Upper lobe of left lung (tissue), 6 donors: ENCODE data around the gene ZKSCAN2. TPM values are rescaled to one million over a fixed set of nuclear protein-coding genes. Genes with fewer than 3 reads are reported as not detected.

ENCODE experiments used
- ATAC-seq, 2 donors: fragments of 200-7000 bp; cut with Tn5 transposase; one replicate each; pipeline ENCODE4 v1.9.1; 2022; ENCODE audit warnings: mild to moderate bottlenecking in 2 of 2, moderate library complexity in 2 of 2; ENCODE audit not compliant: low FRiP score in 2 of 2
- DNase-seq, 2 donors: peaks; one replicate each; pipeline ENCODE4 v3.0.0-alpha.2; 2019 to 2020
- H3K27ac ChIP-seq, 4 donors: fragments of 200-600 bp; sonication (generic); one replicate each; pipeline ENCODE4 v1.5.1; 2016 to 2019
- H3K27me3 ChIP-seq, 4 donors: fragments of 200-600 bp; sonication (generic); one replicate each; pipeline ENCODE4 v1.5.1; 2017 to 2019
- H3K36me3 ChIP-seq, 4 donors: fragments of 200-600 bp; sonication (generic); one replicate each; pipeline ENCODE4 v1.5.1; 2016 to 2019
- H3K4me1 ChIP-seq, 4 donors: fragments of 200-600 bp; sonication (generic); one replicate each; pipeline ENCODE4 v1.5.1; 2018 to 2019
- H3K4me3 ChIP-seq, 4 donors: fragments of 200-600 bp; sonication (generic); one replicate each; pipeline ENCODE4 v1.5.1; 2017 to 2019; ENCODE audit warnings: mild to moderate bottlenecking in 2 of 4, moderate library complexity in 1 of 4
- H3K9me3 ChIP-seq, 4 donors: fragments of 200-600 bp; sonication (generic); one replicate each; pipeline ENCODE4 v1.5.1; 2018 to 2019
- CTCF ChIP-seq, 6 experiments: fragments of 450-650 bp in 4 of 6; fragments of 200-600 bp in 2 of 6; sonication (generic) in 2 of 6; IDR thresholded peaks; one replicate each; pipeline ENCODE4 v1.5.1; 2016 to 2019; ENCODE audit warnings: antibody characterized with exemption in 6 of 6
- EP300 ChIP-seq, 4 donors: sonication (generic); formaldehyde crosslinking; IDR thresholded peaks; one replicate each; pipeline ENCODE4 v1.5.1; 2017; ENCODE audit warnings: antibody characterized with exemption in 4 of 4, control low read depth in 2 of 4
- POLR2A ChIP-seq, 4 donors: fragments of 450-650 bp; IDR thresholded peaks; one replicate each; pipeline ENCODE4 v1.5.1; 2016 to 2017; ENCODE audit warnings: antibody characterized with exemption in 4 of 4, mild to moderate bottlenecking in 2 of 4
- POLR2AphosphoS5 ChIP-seq, 2 donors: sonication (generic); formaldehyde crosslinking; IDR thresholded peaks; one replicate each; pipeline ENCODE4 v1.5.1; 2017; ENCODE audit warnings: antibody characterized with exemption in 2 of 2
- WGBS, 2 donors: methylation state at CpG; one replicate each; pipeline ENCODE4 v1.1.5; 2017 to 2018; 5-methylcytosine and 5-hydroxymethylcytosine counted together
- total RNA-seq, 6 donors: library from RNA; depleted of rRNA in 4 of 6; stranded (reverse); fragments of >200 nt in 4 of 6; gene quantifications; one replicate each; pipeline versions ENCODE4 v1.1.0 to v1.2.1, GENCODE V29; 2016 to 2021
- donor health status: DM: no; HTN: no; CAD: no; lungs with moderate emphysema.
- donor health status: DM: no; HTN: yes; CAD: no; lungs with severe emphysema.

Gene ZKSCAN2
- total RNA-seq, 6 donors from 2014 or later: 0.67 to 6.8 (median 4.5) TPM

GRCh38 chr16:25192096-25192495, 65.5 kb downstream of the ZKSCAN2 start:
- 83 to 86% methylated on average over 6 of the region's 6 CpGs for WGBS, 2 donors
- Histone ChIP-seq H3K4me3 (no peak overlapping the region), H3K27ac (no peak overlapping the region), H3K27me3 (no peaks in the 10 kb centered on the region), H3K36me3 (no peaks in the 10 kb centered on the region), H3K4me1 (no peaks in the 10 kb centered on the region), H3K9me3 (no peaks in the 10 kb centered on the region)
- DNase-seq (no peak), ATAC-seq (no peak)
- no peak for TF ChIP-seq POLR2A (IDR thresholded peaks at IDR 0.05)
- TF ChIP-seq POLR2AphosphoS5 (IDR thresholded peaks at IDR 0.05): no peak
- TF ChIP-seq CTCF (IDR thresholded peaks at IDR 0.05): no peak
- TF ChIP-seq EP300 (IDR thresholded peaks at IDR 0.05): no peak

- Histone ChIP-seq H3K27me3 (no peaks in the 10 kb centered on the region), H3K4me1 (no peaks in the 10 kb centered on the region), H3K9me3 (no peaks in the 10 kb centered on the region), H3K4me3 (no peak overlapping the region), H3K36me3 (no peaks in the 10 kb centered on the region), H3K27ac (no peak overlapping the region)
- TF ChIP-seq POLR2AphosphoS5 (IDR thresholded peaks at IDR 0.05) (no peak), CTCF (IDR thresholded peaks at IDR 0.05) (no peak), POLR2A (IDR thresholded peaks at IDR 0.05) (no peak), EP300 (IDR thresholded peaks at IDR 0.05) (no peak)
- WGBS, 2 donors: 90 to 95% methylated on average over 6 of the region's 6 CpGs
- DNase-seq (no peak), ATAC-seq (no peak)
These were observed 68.3 kb downstream of the ZKSCAN2 start for GRCh38 chr16:25189305-25189704.

GRCh38 chr16:25187491-25187795, 70.2 kb downstream of the ZKSCAN2 start:
- no peak for ATAC-seq
- Histone ChIP-seq H3K27ac (no peak overlapping the region), H3K36me3 (no peaks in the 10 kb centered on the region), H3K27me3 (no peaks in the 10 kb centered on the region), H3K9me3 (no peaks in the 10 kb centered on the region), H3K4me1 (no peaks in the 10 kb centered on the region), H3K4me3 (no peak overlapping the region)
- WGBS, 2 donors: 90 to 96% methylated on average over 3 of the region's 3 CpGs
- no peak for DNase-seq
- TF ChIP-seq EP300 (IDR thresholded peaks at IDR 0.05) (no peak), CTCF (IDR thresholded peaks at IDR 0.05) (no peak), POLR2A (IDR thresholded peaks at IDR 0.05) (no peak), POLR2AphosphoS5 (IDR thresholded peaks at IDR 0.05) (no peak)

Other genes with a start within 250 kb of the ZKSCAN2 start
- 10 to 100 TPM; 45.1 to 86.6 (median 54.6) TPM for gene ARHGAP17, start 242.5 kb downstream of the ZKSCAN2 start, total RNA-seq
- 10 to 100 TPM; 20.8 to 37.8 (median 31.7) TPM for gene LCMT1, start 146.1 kb downstream of the ZKSCAN2 start, total RNA-seq
- gene AQP8, start 40.9 kb downstream of the ZKSCAN2 start, total RNA-seq: under 1 TPM in 2 of 6 donors, not detected in 4; 0.20 to 0.61 TPM